GM13976 (cell line): Measurements from ENCODE around the gene PKN2.
A peak's percentile ranks its signal among the peaks of the same experiment; 100 is the strongest.
"Not testable (repeated sequence)": the region's sequence is repeated elsewhere in the genome, so short reads cannot be mapped to it uniquely, and the experiment has no call there.

Source experiments
- DNase-seq: peaks from one replicate; pipeline ENCODE4 v3.0.0; 2012; ENCODE audit warnings: low spot score
- CTCF ChIP-seq: IDR thresholded peaks from 2 replicates; pipeline ENCODE4 v1.5.1; 2012; ENCODE audit warnings: borderline replicate concordance, mild to moderate bottlenecking; ENCODE audit not compliant: insufficient read depth; ENCODE audit errors: extremely low read depth, missing control alignments, control extremely low read depth
- in situ Hi-C: fragments of 300-500 bp; cut with MboI; formaldehyde crosslinking; loops from one replicate; pipeline ENCODE4 v1.12.0; 2022; ENCODE audit warnings: low sequenced_read_pairs, mixed read lengths, inconsistent platforms; ENCODE audit not compliant: unreplicated experiment

PKN2 gene

GRCh38 chr1:88700425-88701013 lies 16.4 kb downstream of the PKN2 start:
- no peak for TF ChIP-seq CTCF
- in situ Hi-C loops = no loop called here
- DNase-seq = no peak

DNA sequence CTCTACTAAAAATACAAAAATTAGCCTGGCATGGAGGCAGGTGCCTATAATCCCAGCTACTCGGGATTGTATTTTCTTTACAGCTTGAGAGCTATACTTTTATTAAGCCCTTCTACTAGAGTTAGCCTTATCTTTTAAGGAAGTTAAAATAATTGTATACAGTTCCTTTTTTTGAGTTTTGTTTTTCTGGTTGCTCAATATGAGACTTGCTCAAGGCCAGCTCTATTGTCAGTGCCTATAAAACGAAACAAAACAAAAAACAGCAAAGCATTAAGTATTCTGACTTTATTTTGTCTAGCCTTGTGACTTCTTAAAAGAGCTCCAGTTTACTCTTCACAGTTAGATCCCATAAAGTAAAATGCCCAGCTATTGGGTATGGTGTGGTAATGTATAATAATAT lies 17.2 kb downstream of the PKN2 start:
- in situ Hi-C loops = no loop called here
- DNase-seq = peak; percentile 35
- no peak for TF ChIP-seq CTCF

GRCh38 chr1:88701793-88702192 lies 17.7 kb downstream of the PKN2 start:
- in situ Hi-C loops, DNase-seq: not testable (repeated sequence)

DNA sequence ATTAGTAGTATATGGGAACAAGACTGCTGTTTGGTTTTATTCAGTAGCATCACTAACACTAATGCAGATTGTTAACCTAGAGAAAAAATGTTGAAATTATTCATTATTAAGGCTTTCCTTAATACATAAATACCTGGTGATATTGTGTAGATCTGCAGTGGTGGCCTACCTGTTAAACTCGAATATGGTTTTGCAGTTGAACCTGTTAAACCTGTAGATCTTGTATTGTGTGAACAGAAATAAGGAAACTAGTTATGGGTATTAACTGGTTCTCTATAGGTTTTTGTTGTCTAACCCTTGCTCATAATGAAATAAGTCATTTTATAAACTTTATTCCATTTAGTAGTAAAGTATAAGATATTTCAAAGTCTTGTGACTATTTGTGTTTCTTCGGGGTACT lies 23.9 kb downstream of the PKN2 start:
- in situ Hi-C loops = no loop called here
- no peak for TF ChIP-seq CTCF
- no peak for DNase-seq

DNA sequence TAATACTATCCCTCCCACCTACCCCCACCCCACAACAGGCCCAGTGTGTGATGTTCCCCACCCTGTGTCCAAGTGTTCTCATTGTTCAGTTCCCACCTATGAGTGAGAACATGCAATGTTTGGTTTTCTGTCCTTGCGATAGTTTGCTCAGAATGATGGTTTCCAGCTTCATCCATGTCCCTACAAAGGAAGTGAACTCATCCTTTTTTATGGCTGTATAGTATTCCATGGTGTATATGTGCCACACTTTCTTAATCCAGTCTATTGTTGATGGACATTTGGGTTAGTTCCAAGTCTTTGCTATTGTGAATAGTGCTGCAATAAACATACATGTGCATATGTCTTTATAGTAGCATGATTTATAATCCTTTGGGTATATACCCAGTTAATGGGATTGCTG lies 28.8 kb downstream of the PKN2 start:
- in situ Hi-C loops, DNase-seq: not testable (repeated sequence)

GRCh38 chr1:88716571-88716970 lies 32.5 kb downstream of the PKN2 start:
- DNase-seq, in situ Hi-C loops: not testable (repeated sequence)

DNA sequence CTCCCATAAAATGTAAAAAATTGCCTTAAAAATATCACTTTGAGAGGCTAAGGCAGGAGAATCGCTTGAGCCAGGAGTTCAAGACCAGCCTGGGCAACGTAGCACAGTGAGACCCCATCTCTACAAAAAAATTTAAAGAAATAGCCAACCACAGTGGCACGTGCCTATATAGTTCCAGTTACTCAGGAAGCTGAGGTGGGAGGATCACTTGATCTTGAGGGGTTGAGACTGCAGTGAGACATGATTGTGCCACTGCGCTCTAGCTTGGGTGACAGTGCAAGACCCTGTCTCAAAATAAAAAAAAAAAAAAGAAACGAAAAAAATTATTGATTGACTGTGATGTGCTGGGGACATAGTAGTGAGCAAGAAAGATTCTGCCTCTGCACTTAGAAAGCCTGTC lies 38.4 kb downstream of the PKN2 start:
- in situ Hi-C loops = no loop called here
- no peak for TF ChIP-seq CTCF
- no peak for DNase-seq

GRCh38 chr1:88726697-88727096 lies 42.6 kb downstream of the PKN2 start:
- no peak for TF ChIP-seq CTCF
- in situ Hi-C loops = no loop called here
- no peak for DNase-seq
